ENCODE measurements around the gene PDE4D.

Gene PDE4D

GRCh38 chr5:59685793-59686192 is 207.7 kb downstream of the PDE4D start:
- TF ChIP-seq TARDBP (IDR thresholded peaks at IDR 0.05) (no peak), PKNOX1 (IDR thresholded peaks at IDR 0.05) (no peak)
- ChIA-PET POLR2A (no interaction called here), CTCF (no interaction called here)
- no peak for DNase-seq (ENCODE audit: extremely low spot score)

DNA sequence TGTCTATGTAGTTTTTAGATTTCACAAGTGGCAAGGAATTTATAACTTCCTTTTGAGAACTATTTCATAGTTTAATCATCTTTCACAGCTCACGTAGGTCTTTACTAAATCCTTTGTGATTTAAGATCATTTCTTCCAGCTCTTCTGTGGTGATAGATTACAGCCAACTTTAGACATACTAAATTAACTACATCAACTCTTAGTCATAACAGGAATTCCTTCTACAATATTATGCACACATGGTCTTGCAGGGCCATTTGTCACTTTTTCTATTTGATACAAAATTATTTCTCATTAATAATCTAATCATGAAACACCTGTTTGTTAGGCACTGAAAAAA is 208.4 kb downstream of the PDE4D start:
- TF ChIP-seq HDGF (IDR thresholded peaks at IDR 0.05; ENCODE audit: borderline replicate concordance) (no peak), CTBP1 (IDR thresholded peaks at IDR 0.05; ENCODE audit: borderline replicate concordance) (no peak), FOXA1 (IDR thresholded peaks at IDR 0.05) (no peak), SUZ12 (IDR thresholded peaks at IDR 0.05) (no peak)
- ChIA-PET POLR2A (no interaction called here), CTCF (no interaction called here)
- no peak for DNase-seq (ENCODE audit: extremely low spot score)

DNA sequence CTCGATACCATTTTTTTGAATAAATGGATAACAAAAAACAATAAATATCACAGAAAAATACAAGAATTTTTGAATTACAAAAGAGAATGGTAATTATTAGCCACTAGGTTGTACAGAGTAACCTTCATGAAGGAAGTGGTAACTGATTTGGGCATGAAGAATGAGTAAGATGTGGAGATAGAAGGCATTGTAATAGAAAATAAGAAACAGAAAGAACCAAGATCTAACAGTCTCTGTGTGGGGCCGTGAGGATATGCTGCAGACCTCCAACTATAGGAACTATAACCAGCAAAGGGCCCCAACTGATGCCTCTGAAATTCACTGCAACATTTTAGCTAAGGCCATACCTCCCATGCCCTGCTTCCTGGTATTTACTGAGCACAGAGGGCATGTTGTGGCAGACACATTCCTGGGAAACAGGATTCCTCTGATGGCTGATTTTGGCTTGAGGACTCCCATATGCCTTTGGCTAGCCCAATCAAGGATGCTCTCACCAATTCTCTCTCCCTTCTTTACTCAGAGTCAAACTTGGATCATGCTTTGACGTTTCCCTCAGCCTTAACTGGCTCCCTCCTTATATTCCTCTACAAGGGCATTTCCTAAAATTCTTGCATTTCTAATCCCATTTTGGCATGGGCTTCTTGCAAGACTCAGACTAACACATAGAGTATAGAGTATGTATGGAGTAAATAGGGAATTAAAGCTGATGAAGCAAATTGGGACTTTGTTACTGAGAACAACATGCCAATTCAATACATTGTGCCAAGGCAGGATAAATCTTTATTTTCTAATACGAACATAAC is 208.9 kb downstream of the PDE4D start:
- TF ChIP-seq SP1 (IDR thresholded peaks at IDR 0.05) = no peak
- no peak for TF ChIP-seq BHLHE40 (IDR thresholded peaks at IDR 0.05; ENCODE audit: borderline replicate concordance)
- no peak for TF ChIP-seq FOXA1 (IDR thresholded peaks at IDR 0.05)
- no peak for TF ChIP-seq FOXM1 (IDR thresholded peaks at IDR 0.05; ENCODE audit: borderline replicate concordance)
- no peak for TF ChIP-seq PKNOX1 (IDR thresholded peaks at IDR 0.05)
- no peak for TF ChIP-seq ZNF384 (IDR thresholded peaks at IDR 0.05)
- TF ChIP-seq CTBP1 (IDR thresholded peaks at IDR 0.05; ENCODE audit: borderline replicate concordance) = no peak
- no peak for TF ChIP-seq TARDBP (IDR thresholded peaks at IDR 0.05)
- TF ChIP-seq ELF4 (IDR thresholded peaks at IDR 0.05) = no peak
- no peak for TF ChIP-seq NFRKB (IDR thresholded peaks at IDR 0.05)
- ChIA-PET CTCF (no interaction called here), POLR2A (no interaction called here)
- no peak for DNase-seq (ENCODE audit: extremely low spot score)

- ChIA-PET POLR2A (no interaction called here), CTCF (no interaction called here)
Measured at GRCh38 chr5:59683311-59683710, 210.2 kb downstream of the PDE4D start.

GRCh38 chr5:59682542-59682941 is 211.0 kb downstream of the PDE4D start:
- DNase-seq (ENCODE audit: extremely low spot score) = no peak
- POLR2A ChIA-PET = no interaction called here
- CTCF ChIA-PET = no interaction called here
- TF ChIP-seq FOXK2 (IDR thresholded peaks at IDR 0.05) = no peak
- TF ChIP-seq PKNOX1 (IDR thresholded peaks at IDR 0.05) = no peak
- TF ChIP-seq ARNT (IDR thresholded peaks at IDR 0.05) = no peak
- no peak for TF ChIP-seq TARDBP (IDR thresholded peaks at IDR 0.05)
- TF ChIP-seq LEF1 (IDR thresholded peaks at IDR 0.05; ENCODE audit: borderline replicate concordance) = no peak
- no peak for TF ChIP-seq ZNF384 (IDR thresholded peaks at IDR 0.05)
- TF ChIP-seq HDGF (IDR thresholded peaks at IDR 0.05; ENCODE audit: borderline replicate concordance) = no peak
- no peak for TF ChIP-seq SUZ12 (IDR thresholded peaks at IDR 0.05)
- TF ChIP-seq FOXM1 (IDR thresholded peaks at IDR 0.05; ENCODE audit: borderline replicate concordance) = no peak
- no peak for TF ChIP-seq NFRKB (IDR thresholded peaks at IDR 0.05)
- TF ChIP-seq SP1 (IDR thresholded peaks at IDR 0.05) = no peak
- TF ChIP-seq FOXA1 (IDR thresholded peaks at IDR 0.05) = no peak

More at GRCh38 chr5:59683311-59683710, 210.2 kb downstream of the PDE4D start:
- no peak for DNase-seq (ENCODE audit: extremely low spot score)
- TF ChIP-seq CTBP1 (IDR thresholded peaks at IDR 0.05; ENCODE audit: borderline replicate concordance) (no peak), HDGF (IDR thresholded peaks at IDR 0.05; ENCODE audit: borderline replicate concordance) (no peak)

DNA sequence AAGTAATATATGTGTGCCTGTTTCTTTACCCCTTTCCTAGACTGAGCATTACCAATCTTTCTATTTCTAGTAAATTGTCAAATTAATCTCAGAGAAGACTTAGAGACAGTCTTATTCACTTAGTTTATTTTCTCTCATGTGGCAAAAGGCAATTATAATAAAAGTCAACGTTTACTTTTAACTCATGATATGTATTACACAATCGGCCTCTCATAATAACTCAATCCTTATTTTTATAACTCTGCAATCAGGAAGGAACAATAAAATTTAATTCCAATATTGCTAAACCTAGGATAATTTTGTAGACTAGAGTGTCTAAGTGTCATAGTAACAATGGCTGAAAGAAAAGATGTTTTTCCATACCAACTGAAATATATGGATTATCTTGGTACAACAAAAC is 214.6 kb downstream of the PDE4D start:
- CTCF ChIA-PET = no interaction called here
- DNase-seq (ENCODE audit: extremely low spot score) = no peak
- POLR2A ChIA-PET = no interaction called here
- TF ChIP-seq ZNF384 (IDR thresholded peaks at IDR 0.05) (no peak), FOXM1 (IDR thresholded peaks at IDR 0.05; ENCODE audit: borderline replicate concordance) (no peak), LEF1 (IDR thresholded peaks at IDR 0.05; ENCODE audit: borderline replicate concordance) (no peak), SUZ12 (IDR thresholded peaks at IDR 0.05) (no peak), SP1 (IDR thresholded peaks at IDR 0.05) (no peak), BHLHE40 (IDR thresholded peaks at IDR 0.05; ENCODE audit: borderline replicate concordance) (no peak), FOXK2 (IDR thresholded peaks at IDR 0.05) (no peak), FOXA1 (IDR thresholded peaks at IDR 0.05) (no peak), NFRKB (IDR thresholded peaks at IDR 0.05) (no peak), PKNOX1 (IDR thresholded peaks at IDR 0.05) (no peak), TARDBP (IDR thresholded peaks at IDR 0.05) (no peak), ARNT (IDR thresholded peaks at IDR 0.05) (no peak), CTBP1 (IDR thresholded peaks at IDR 0.05; ENCODE audit: borderline replicate concordance) (no peak)

DNA sequence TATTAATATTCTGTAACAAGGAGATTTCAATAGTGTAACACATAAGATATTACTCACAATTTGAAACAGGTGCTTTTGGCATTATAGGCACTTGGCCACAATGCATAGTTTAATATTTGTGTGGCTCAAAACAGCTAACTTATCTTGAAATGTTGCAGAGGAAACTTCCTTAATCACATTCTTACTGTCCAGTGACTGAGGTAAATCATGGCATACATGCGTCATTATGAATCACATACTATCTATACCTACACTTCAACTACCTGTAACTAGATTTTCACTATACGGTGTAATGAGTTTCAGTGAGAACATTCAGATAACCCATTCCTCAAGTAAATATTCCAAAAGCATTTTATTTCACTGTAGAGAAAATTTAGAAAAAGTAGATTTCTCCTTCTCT is 218.8 kb downstream of the PDE4D start:
- TF ChIP-seq L3MBTL2 (conservative IDR thresholded peaks at IDR 0.05) = no peak
- no peak for TF ChIP-seq BHLHE40 (IDR thresholded peaks at IDR 0.05; ENCODE audit: borderline replicate concordance)
- no peak for TF ChIP-seq ZNF384 (IDR thresholded peaks at IDR 0.05)
- no peak for TF ChIP-seq SP1 (IDR thresholded peaks at IDR 0.05)
- no peak for TF ChIP-seq TARDBP (IDR thresholded peaks at IDR 0.05)
- no peak for TF ChIP-seq ARNT (IDR thresholded peaks at IDR 0.05)
- no peak for TF ChIP-seq FOXK2 (IDR thresholded peaks at IDR 0.05)
- no peak for TF ChIP-seq CTBP1 (IDR thresholded peaks at IDR 0.05; ENCODE audit: borderline replicate concordance)
- TF ChIP-seq ELF4 (IDR thresholded peaks at IDR 0.05) = no peak
- no peak for TF ChIP-seq LEF1 (IDR thresholded peaks at IDR 0.05; ENCODE audit: borderline replicate concordance)
- ChIA-PET CTCF (no interaction called here), POLR2A (no interaction called here)
- DNase-seq (ENCODE audit: extremely low spot score) = no peak

Measured in HEK293T (cell line).